GM12878 (cell line): ENCODE measurements around the gene MLXIPL. TPM values are rescaled to one million over a fixed set of nuclear protein-coding genes. Genes with fewer than 3 reads are reported as not detected.

Source experiments
- ASH2L ChIP-seq: fragments of 300-600, 200-600 bp; sonication (generic); IDR thresholded peaks from 2 replicates; pipeline ENCODE4 v1.6.1; 2017; ENCODE audit warnings: low read depth, mild to moderate bottlenecking, borderline replicate concordance
- CREM ChIP-seq: IDR thresholded peaks from 2 replicates; pipeline ENCODE4 v1.6.1; 2014; ENCODE audit warnings: antibody characterized with exemption, low read depth
- NR2F1 ChIP-seq: fragments of 450-650 bp; conservative IDR thresholded peaks from 2 replicates; pipeline ENCODE4 v1.6.1; 2017; ENCODE audit warnings: mild to moderate bottlenecking
- PML ChIP-seq: IDR thresholded peaks from 2 replicates; pipeline ENCODE4 v1.6.1; 2012; ENCODE audit warnings: low read length, inconsistent platforms
- RELA ChIP-seq: fragments of 450-650 bp; IDR thresholded peaks from 2 replicates; pipeline ENCODE4 v1.8.0; 2014; ENCODE audit warnings: borderline replicate concordance; ENCODE audit not compliant: partially characterized antibody
- SP1 ChIP-seq: IDR thresholded peaks from one replicate; pipeline ENCODE4 v1.6.1; 2011; ENCODE audit warnings: low read depth, low read length
- SREBF2 ChIP-seq: IDR thresholded peaks from 2 replicates; pipeline ENCODE4 v1.6.1; 2012; ENCODE audit warnings: mild to moderate bottlenecking, low read length
- ZNF384 ChIP-seq: IDR thresholded peaks from 2 replicates; pipeline ENCODE4 v1.6.1; 2012; ENCODE audit warnings: low read depth, mild to moderate bottlenecking, low read length, improper control_type of control experiment, borderline replicate concordance
- ZSCAN29 ChIP-seq: fragments of 450-650 bp; IDR thresholded peaks from 2 replicates; pipeline ENCODE4 v1.6.1; 2017; ENCODE audit warnings: mild to moderate bottlenecking, moderate library complexity
- polyA plus RNA-seq, 11 experiments: library from polyadenylated mRNA; depleted of rRNA in 4 of 11; unstranded in 6 of 11; stranded (reverse) in 5 of 11; fragments of >200 nt; fragmentation: Nextera tagmentation in 4 of 11; fragmentation: Illumina TruSeq in 1 of 11; extraction: Ambion mirVana in 4 of 11; extraction: Trizol in 1 of 11; gene quantifications; 1 replicate in 1 of 11; 2 replicates in 10 of 11; pipeline versions ENCODE4 v1.2.1 to v1.2.3, GENCODE V29; 2011 to 2016; ENCODE audit warnings: inconsistent platforms in 2 of 11, missing spikeins in 2 of 11, low read depth in 1 of 11
- total RNA-seq, 4 experiments: library from RNA; depleted of rRNA in 3 of 4; stranded (reverse); fragments of >200 nt in 3 of 4; fragmentation: Illumina TruSeq in 1 of 4; extraction: Trizol in 1 of 4; gene quantifications; 2 replicates each; pipeline versions ENCODE4 v1.2.1 to v1.2.3, GENCODE V29; 2013 to 2021
- TF ChIP-seq, protein P1 (sequence below): fragments of 450-650 bp; IDR thresholded peaks from 2 replicates; pipeline ENCODE4 v1.6.1; 2016; ENCODE audit warnings: mild to moderate bottlenecking, moderate library complexity, borderline replicate concordance
- TF ChIP-seq, protein P2 (sequence below): IDR thresholded peaks from 2 replicates; pipeline ENCODE4 v1.6.1; 2012; ENCODE audit warnings: low read length, inconsistent platforms

The MLXIPL gene
- total and polyA plus RNA-seq, 10 of the 15 experiments (the other 5 are each of a cell fraction or from before 2014, with no cell fraction given), result 0.21 TPM; not detected in 9

- TF ChIP-seq ZSCAN29, result no peak
- TF ChIP-seq NR2F1, result no peak; the same call in 1 of the 2 replicates
- no peak for TF ChIP-seq ASH2L
- TF ChIP-seq SREBF2, result no peak
- TF ChIP-seq CREM, result peak; percentile 34; the same call in 1 of the 2 replicates
- TF ChIP-seq, protein P1, sequence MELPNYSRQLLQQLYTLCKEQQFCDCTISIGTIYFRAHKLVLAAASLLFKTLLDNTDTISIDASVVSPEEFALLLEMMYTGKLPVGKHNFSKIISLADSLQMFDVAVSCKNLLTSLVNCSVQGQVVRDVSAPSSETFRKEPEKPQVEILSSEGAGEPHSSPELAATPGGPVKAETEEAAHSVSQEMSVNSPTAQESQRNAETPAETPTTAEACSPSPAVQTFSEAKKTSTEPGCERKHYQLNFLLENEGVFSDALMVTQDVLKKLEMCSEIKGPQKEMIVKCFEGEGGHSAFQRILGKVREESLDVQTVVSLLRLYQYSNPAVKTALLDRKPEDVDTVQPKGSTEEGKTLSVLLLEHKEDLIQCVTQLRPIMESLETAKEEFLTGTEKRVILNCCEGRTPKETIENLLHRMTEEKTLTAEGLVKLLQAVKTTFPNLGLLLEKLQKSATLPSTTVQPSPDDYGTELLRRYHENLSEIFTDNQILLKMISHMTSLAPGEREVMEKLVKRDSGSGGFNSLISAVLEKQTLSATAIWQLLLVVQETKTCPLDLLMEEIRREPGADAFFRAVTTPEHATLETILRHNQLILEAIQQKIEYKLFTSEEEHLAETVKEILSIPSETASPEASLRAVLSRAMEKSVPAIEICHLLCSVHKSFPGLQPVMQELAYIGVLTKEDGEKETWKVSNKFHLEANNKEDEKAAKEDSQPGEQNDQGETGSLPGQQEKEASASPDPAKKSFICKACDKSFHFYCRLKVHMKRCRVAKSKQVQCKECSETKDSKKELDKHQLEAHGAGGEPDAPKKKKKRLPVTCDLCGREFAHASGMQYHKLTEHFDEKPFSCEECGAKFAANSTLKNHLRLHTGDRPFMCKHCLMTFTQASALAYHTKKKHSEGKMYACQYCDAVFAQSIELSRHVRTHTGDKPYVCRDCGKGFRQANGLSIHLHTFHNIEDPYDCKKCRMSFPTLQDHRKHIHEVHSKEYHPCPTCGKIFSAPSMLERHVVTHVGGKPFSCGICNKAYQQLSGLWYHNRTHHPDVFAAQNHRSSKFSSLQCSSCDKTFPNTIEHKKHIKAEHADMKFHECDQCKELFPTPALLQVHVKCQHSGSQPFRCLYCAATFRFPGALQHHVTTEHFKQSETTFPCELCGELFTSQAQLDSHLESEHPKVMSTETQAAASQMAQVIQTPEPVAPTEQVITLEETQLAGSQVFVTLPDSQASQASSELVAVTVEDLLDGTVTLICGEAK, result no peak
- TF ChIP-seq RELA, result no peak
- TF ChIP-seq, protein P2, sequence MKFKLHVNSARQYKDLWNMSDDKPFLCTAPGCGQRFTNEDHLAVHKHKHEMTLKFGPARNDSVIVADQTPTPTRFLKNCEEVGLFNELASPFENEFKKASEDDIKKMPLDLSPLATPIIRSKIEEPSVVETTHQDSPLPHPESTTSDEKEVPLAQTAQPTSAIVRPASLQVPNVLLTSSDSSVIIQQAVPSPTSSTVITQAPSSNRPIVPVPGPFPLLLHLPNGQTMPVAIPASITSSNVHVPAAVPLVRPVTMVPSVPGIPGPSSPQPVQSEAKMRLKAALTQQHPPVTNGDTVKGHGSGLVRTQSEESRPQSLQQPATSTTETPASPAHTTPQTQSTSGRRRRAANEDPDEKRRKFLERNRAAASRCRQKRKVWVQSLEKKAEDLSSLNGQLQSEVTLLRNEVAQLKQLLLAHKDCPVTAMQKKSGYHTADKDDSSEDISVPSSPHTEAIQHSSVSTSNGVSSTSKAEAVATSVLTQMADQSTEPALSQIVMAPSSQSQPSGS, result peak; percentile 26; the same call in 1 of the 2 replicates
- no peak for TF ChIP-seq PML
- TF ChIP-seq SP1, result no peak
- no peak for TF ChIP-seq ZNF384
These were observed 64.0 kb downstream of the MLXIPL start (continued) for GRCh38 chr7:73560109-73560835.
